Activated naive CD4-positive, alpha-beta T cell treated with anti-CD3 and anti-CD28 coated beads for 36 hours (primary cell): ENCODE data around the gene SIVA1. TPM values are rescaled to one million over a fixed set of nuclear protein-coding genes. Genes with fewer than 3 reads are reported as not detected.

Source experiments
- CTCF ChIA-PET: fragments of 350-600 bp; sonication (Branson Sonifier 250); formaldehyde crosslinking; loops from one replicate; lab custom pipeline; 2021; ENCODE audit warnings: antibody characterized with exemption; lab: Charles Lee
- DNase-seq: peaks from one replicate; pipeline ENCODE4 v3.0.0-alpha.2; 2020
- H3K27ac Mint-ChIP-seq: one replicate; pipeline ENCODE4 v1.8.0; 2021; ENCODE audit warnings: mild to moderate bottlenecking, mixed read lengths
- H3K27me3 Mint-ChIP-seq: one replicate; pipeline ENCODE4 v1.8.0; 2021; ENCODE audit warnings: low read depth, mixed read lengths
- H3K36me3 Mint-ChIP-seq: one replicate; pipeline ENCODE4 v1.8.0; 2021; ENCODE audit warnings: low read depth, mixed read lengths
- H3K4me1 Mint-ChIP-seq: one replicate; pipeline ENCODE4 v1.8.0; 2021; ENCODE audit warnings: low read depth, mixed read lengths
- H3K4me3 Mint-ChIP-seq: one replicate; pipeline ENCODE4 v1.8.0; 2021; ENCODE audit warnings: mild to moderate bottlenecking, moderate library complexity, mixed read lengths
- H3K9me3 Mint-ChIP-seq: one replicate; pipeline ENCODE4 v1.8.0; 2021; ENCODE audit warnings: mixed read lengths
- intact Hi-C: fragments of 100-400 bp; cut with micrococcal nuclease; formaldehyde crosslinking; loops from one replicate; pipeline ENCODE4 v1.15.1; 2023
- total RNA-seq, 2 experiments: library from RNA; stranded (reverse); gene quantifications; one replicate each; pipeline ENCODE4 v1.2.3, GENCODE V29; 2021

The SIVA1 gene
- total RNA-seq, 2 experiments from 2014 or later, result 86.1 to 92.7 TPM

- intact Hi-C loops, result no loop called here
- no peaks in the 10 kb centered on the region for H3K27me3 Mint-ChIP-seq
- no peak overlapping the region for H3K4me3 Mint-ChIP-seq
- H3K36me3 Mint-ChIP-seq, result peaks cover under 1% of the 10 kb centered on the region
- CTCF ChIA-PET, result no interaction called here
- no peak overlapping the region for H3K27ac Mint-ChIP-seq
- peaks cover 7% of the 10 kb centered on the region for H3K4me1 Mint-ChIP-seq
- no peak for DNase-seq
- H3K9me3 Mint-ChIP-seq, result no peaks in the 10 kb centered on the region
Measured at GRCh38 chr14:104782086-104782807, 29.3 kb downstream of the SIVA1 start.

GRCh38 chr14:104782808-104783139 is 29.8 kb downstream of the SIVA1 start:
- H3K4me1 Mint-ChIP-seq, result peaks cover 8% of the 10 kb centered on the region
- DNase-seq, result no peak
- H3K4me3 Mint-ChIP-seq, result no peak overlapping the region
- intact Hi-C loops, result no loop called here
- H3K36me3 Mint-ChIP-seq, result no peaks in the 10 kb centered on the region
- H3K27ac Mint-ChIP-seq, result no peak overlapping the region
- H3K9me3 Mint-ChIP-seq, result no peaks in the 10 kb centered on the region
- H3K27me3 Mint-ChIP-seq, result no peaks in the 10 kb centered on the region
- CTCF ChIA-PET, result no interaction called here

- intact Hi-C loops, result no loop called here
- H3K4me1 Mint-ChIP-seq, result peaks cover 12% of the 10 kb centered on the region
- no peak overlapping the region for H3K27ac Mint-ChIP-seq
- H3K4me3 Mint-ChIP-seq, result no peak overlapping the region
- no peak for DNase-seq
- CTCF ChIA-PET, result no interaction called here
- no peaks in the 10 kb centered on the region for H3K27me3 Mint-ChIP-seq
- no peaks in the 10 kb centered on the region for H3K36me3 Mint-ChIP-seq
- no peaks in the 10 kb centered on the region for H3K9me3 Mint-ChIP-seq
Measured at GRCh38 chr14:104783484-104784217, 30.7 kb downstream of the SIVA1 start.

- intact Hi-C loops, result no loop called here
- no peak for DNase-seq
- peaks cover 12% of the 10 kb centered on the region for H3K4me1 Mint-ChIP-seq
- CTCF ChIA-PET, result no interaction called here
- no peaks in the 10 kb centered on the region for H3K36me3 Mint-ChIP-seq
- H3K4me3 Mint-ChIP-seq, result no peak overlapping the region
- no peaks in the 10 kb centered on the region for H3K9me3 Mint-ChIP-seq
- H3K27me3 Mint-ChIP-seq, result no peaks in the 10 kb centered on the region
- H3K27ac Mint-ChIP-seq, result no peak overlapping the region
Measured at GRCh38 chr14:104784218-104784568, 31.2 kb downstream of the SIVA1 start.

- intact Hi-C loops, result no loop called here
- Mint-ChIP-seq H3K9me3 (no peaks in the 10 kb centered on the region), H3K27ac (no peak overlapping the region), H3K36me3 (no peaks in the 10 kb centered on the region), H3K27me3 (no peaks in the 10 kb centered on the region), H3K4me3 (no peak overlapping the region), H3K4me1 (peaks cover 12% of the 10 kb centered on the region)
- CTCF ChIA-PET, result no interaction called here
- DNase-seq, result no peak
Measured at GRCh38 chr14:104784846-104785707, 32.1 kb downstream of the SIVA1 start.

GRCh38 chr14:104785708-104786080 is 32.7 kb downstream of the SIVA1 start:
- CTCF ChIA-PET, result no interaction called here
- H3K36me3 Mint-ChIP-seq, result no peaks in the 10 kb centered on the region
- H3K27me3 Mint-ChIP-seq, result no peaks in the 10 kb centered on the region
- peaks cover 12% of the 10 kb centered on the region for H3K4me1 Mint-ChIP-seq
- no peak overlapping the region for H3K4me3 Mint-ChIP-seq
- no peak for DNase-seq
- intact Hi-C loops, result no loop called here
- no peaks in the 10 kb centered on the region for H3K9me3 Mint-ChIP-seq
- no peak overlapping the region for H3K27ac Mint-ChIP-seq

GRCh38 chr14:104786091-104786586 is 33.2 kb downstream of the SIVA1 start:
- Mint-ChIP-seq H3K27ac (no peak overlapping the region), H3K4me3 (no peak overlapping the region), H3K9me3 (no peaks in the 10 kb centered on the region), H3K36me3 (no peaks in the 10 kb centered on the region), H3K27me3 (no peaks in the 10 kb centered on the region), H3K4me1 (peaks cover 15% of the 10 kb centered on the region)
- intact Hi-C loops, result no loop called here
- CTCF ChIA-PET, result no interaction called here
- no peak for DNase-seq

GRCh38 chr14:104786726-104787675 is 34.1 kb downstream of the SIVA1 start:
- no peak overlapping the region for H3K27ac Mint-ChIP-seq
- H3K36me3 Mint-ChIP-seq, result peaks cover 2% of the 10 kb centered on the region

DNA sequence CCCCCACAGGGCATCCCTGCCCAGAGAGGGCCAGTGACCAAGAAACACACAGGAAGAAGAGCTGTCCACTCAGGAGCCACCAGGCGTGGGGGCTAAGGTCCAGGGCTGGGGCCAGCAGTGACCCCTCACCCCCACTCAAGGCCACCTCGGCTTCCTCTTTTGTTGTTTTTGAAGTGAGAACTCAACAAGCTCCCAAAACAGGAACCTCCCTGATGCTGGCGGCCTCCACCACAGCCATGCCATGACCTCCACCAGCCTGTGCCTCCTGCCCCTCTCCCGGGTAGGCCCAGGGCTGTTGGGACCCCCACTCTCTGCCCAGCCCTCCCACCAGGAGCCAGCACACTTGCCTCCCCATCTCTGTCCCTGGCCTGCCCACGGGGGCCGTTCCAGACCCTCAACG is 34.8 kb downstream of the SIVA1 start:
- DNase-seq, result no peak
- Mint-ChIP-seq H3K36me3 (peaks cover 3% of the 10 kb centered on the region), H3K27ac (no peak overlapping the region), H3K27me3 (no peaks in the 10 kb centered on the region), H3K4me3 (no peak overlapping the region), H3K9me3 (no peaks in the 10 kb centered on the region), H3K4me1 (peaks cover 23% of the 10 kb centered on the region)
- CTCF ChIA-PET, result no interaction called here
- intact Hi-C loops, result no loop called here

More at GRCh38 chr14:104786726-104787675, 34.1 kb downstream of the SIVA1 start:
- CTCF ChIA-PET, result no interaction called here
- no peaks in the 10 kb centered on the region for H3K27me3 Mint-ChIP-seq
- no peak overlapping the region for H3K4me3 Mint-ChIP-seq
- intact Hi-C loops, result no loop called here
- peaks cover 20% of the 10 kb centered on the region for H3K4me1 Mint-ChIP-seq
- no peaks in the 10 kb centered on the region for H3K9me3 Mint-ChIP-seq
- no peak for DNase-seq

DNA sequence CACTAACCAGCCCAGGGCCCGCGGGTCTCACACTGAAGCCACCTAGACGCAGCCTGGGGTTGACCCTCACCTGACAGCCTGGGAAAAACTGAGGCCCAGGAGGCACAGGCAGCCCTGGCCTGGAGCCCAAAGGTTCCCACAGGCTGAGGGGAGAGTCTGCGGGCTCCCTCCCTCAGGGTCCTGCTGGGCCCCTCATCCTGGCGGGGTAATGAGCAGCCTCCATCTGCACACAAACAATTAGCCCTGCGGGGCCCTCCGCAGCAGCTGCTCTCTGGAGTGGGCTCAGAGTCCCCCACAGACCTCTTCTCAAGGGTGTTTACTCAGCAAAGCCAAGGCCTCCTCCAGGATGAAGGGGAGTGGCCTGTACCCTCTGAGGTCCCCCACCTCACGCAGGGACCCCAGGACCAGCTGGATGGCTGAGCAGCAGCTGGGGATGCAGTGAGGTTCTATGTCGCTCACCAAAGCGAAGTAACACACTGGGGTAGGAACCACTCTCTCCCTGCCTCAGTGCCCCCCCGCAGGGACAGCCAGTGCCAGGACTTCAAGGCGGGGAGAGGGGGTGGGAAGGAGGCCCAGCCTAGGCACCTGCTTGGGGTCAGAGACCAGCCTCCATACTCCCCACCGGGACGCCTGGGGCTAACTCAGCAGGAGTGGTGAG is 35.3 kb downstream of the SIVA1 start:
- intact Hi-C loops, result no loop called here
- H3K27me3 Mint-ChIP-seq, result no peaks in the 10 kb centered on the region
- CTCF ChIA-PET, result no interaction called here
- H3K36me3 Mint-ChIP-seq, result peaks cover 3% of the 10 kb centered on the region
- no peaks in the 10 kb centered on the region for H3K9me3 Mint-ChIP-seq
- H3K27ac Mint-ChIP-seq, result no peak overlapping the region
- DNase-seq, result no peak
- H3K4me1 Mint-ChIP-seq, result peaks cover 28% of the 10 kb centered on the region
- H3K4me3 Mint-ChIP-seq, result no peak overlapping the region

GRCh38 chr14:104788873-104789663 is 36.1 kb downstream of the SIVA1 start:
- Mint-ChIP-seq H3K4me1 (peaks cover 35% of the 10 kb centered on the region), H3K9me3 (no peaks in the 10 kb centered on the region)

More at GRCh38 chr14:104788873-104789663, 36.1 kb downstream of the SIVA1 start:
- no peak for DNase-seq
- no peak overlapping the region for H3K4me3 Mint-ChIP-seq
- no peak overlapping the region for H3K27ac Mint-ChIP-seq
- intact Hi-C loops, result no loop called here
- CTCF ChIA-PET, result interaction anchor here (0.7 kb wide), 1 partner anchor 15 kb away, joined by 3 read pairs; no protein-coding TSS in a partner anchor
- H3K36me3 Mint-ChIP-seq, result peaks cover 3% of the 10 kb centered on the region
- H3K27me3 Mint-ChIP-seq, result no peaks in the 10 kb centered on the region
